ENCODE data around the gene RBM38. TPM values are rescaled to one million over a fixed set of nuclear protein-coding genes. Genes with fewer than 3 reads are reported as not detected.

Gene RBM38
- total and polyA plus RNA-seq, 10 of the 15 experiments (the other 5 are each of a cell fraction or from before 2014, with no cell fraction given), result 0.32 to 118 (median 25.2) TPM

GRCh38 chr20:57436223-57436545 lies 45.0 kb downstream of the RBM38 start (continued):
- TF ChIP-seq E2F8 (IDR thresholded peaks at IDR 0.05; ENCODE audit: low read depth, partially characterized antibody) (no peak), ZNF274 (IDR thresholded peaks at IDR 0.05; ENCODE audit: insufficient read depth, insufficient read length) (no peak), POLR2AphosphoS2 (IDR thresholded peaks at IDR 0.05; ENCODE audit: low read depth, low read length) (no peak), NRF1 (conservative IDR thresholded peaks at IDR 0.05; ENCODE audit: low read depth, low read length) (no peak), POU2F2 (IDR thresholded peaks at IDR 0.05; ENCODE audit: borderline replicate concordance, low read depth, low read length) (no peak), STAT1 (conservative IDR thresholded peaks at IDR 0.05) (no peak), KLF5 (IDR thresholded peaks at IDR 0.05; ENCODE audit: partially characterized antibody) (no peak), ETV6 (conservative IDR thresholded peaks at IDR 0.05 in 1 of 2, IDR thresholded peaks at IDR 0.05 in 1 of 2; ENCODE audit: borderline replicate concordance in 1 of 2, low read depth in 1 of 2) (no peak), HDGF (IDR thresholded peaks at IDR 0.05) (no peak), BCL11A (IDR thresholded peaks at IDR 0.05; ENCODE audit: low read depth, low read length) (no peak)
- TF ChIP-seq, protein P1, sequence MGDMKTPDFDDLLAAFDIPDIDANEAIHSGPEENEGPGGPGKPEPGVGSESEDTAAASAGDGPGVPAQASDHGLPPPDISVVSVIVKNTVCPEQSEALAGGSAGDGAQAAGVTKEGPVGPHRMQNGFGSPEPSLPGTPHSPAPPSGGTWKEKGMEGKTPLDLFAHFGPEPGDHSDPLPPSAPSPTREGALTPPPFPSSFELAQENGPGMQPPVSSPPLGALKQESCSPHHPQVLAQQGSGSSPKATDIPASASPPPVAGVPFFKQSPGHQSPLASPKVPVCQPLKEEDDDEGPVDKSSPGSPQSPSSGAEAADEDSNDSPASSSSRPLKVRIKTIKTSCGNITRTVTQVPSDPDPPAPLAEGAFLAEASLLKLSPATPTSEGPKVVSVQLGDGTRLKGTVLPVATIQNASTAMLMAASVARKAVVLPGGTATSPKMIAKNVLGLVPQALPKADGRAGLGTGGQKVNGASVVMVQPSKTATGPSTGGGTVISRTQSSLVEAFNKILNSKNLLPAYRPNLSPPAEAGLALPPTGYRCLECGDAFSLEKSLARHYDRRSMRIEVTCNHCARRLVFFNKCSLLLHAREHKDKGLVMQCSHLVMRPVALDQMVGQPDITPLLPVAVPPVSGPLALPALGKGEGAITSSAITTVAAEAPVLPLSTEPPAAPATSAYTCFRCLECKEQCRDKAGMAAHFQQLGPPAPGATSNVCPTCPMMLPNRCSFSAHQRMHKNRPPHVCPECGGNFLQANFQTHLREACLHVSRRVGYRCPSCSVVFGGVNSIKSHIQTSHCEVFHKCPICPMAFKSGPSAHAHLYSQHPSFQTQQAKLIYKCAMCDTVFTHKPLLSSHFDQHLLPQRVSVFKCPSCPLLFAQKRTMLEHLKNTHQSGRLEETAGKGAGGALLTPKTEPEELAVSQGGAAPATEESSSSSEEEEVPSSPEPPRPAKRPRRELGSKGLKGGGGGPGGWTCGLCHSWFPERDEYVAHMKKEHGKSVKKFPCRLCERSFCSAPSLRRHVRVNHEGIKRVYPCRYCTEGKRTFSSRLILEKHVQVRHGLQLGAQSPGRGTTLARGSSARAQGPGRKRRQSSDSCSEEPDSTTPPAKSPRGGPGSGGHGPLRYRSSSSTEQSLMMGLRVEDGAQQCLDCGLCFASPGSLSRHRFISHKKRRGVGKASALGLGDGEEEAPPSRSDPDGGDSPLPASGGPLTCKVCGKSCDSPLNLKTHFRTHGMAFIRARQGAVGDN (IDR thresholded peaks at IDR 0.05), result no peak

Measured in GM12878 (cell line).